ENCODE results near the gene FCGR3B. TPM values are rescaled to one million over a fixed set of nuclear protein-coding genes. Genes with fewer than 3 reads are reported as not detected.
"Not testable (repeated sequence)": the region's sequence is repeated elsewhere in the genome, so short reads cannot be mapped to it uniquely, and the experiment has no call there.

FCGR3B gene
- total RNA-seq, 1 experiment from 2014 or later, result not detected

GRCh38 chr1:161636976-161637375, 6.0 kb upstream of the FCGR3B start:
- H3K4me1 Mint-ChIP-seq (ENCODE audit: low read depth, unreplicated experiment); H3K4me3 Mint-ChIP-seq (ENCODE audit: unreplicated experiment); CTCF ChIA-PET; BruUV-seq (replicated peaks); intact Hi-C loops (cut with micrococcal nuclease; ENCODE audit: unreplicated experiment); H3K9me3 ChIP-seq; H3K27ac Mint-ChIP-seq (ENCODE audit: unreplicated experiment); H3K27me3 ChIP-seq (replicated peaks; ENCODE audit: control insufficient read depth, insufficient read depth, low read length); H3K36me3 Mint-ChIP-seq (ENCODE audit: insufficient read depth, unreplicated experiment); H3K4me1 ChIP-seq; H3K9me3 Mint-ChIP-seq (ENCODE audit: unreplicated experiment); H3K36me3 ChIP-seq (ENCODE audit: control insufficient read depth, insufficient read depth, low read length); H3K27me3 Mint-ChIP-seq (ENCODE audit: insufficient read depth, unreplicated experiment); H3K4me3 ChIP-seq (ENCODE audit: low read depth, low read length); DNase-seq; POLR2A ChIA-PET: not testable (repeated sequence)

- H3K4me3 ChIP-seq (ENCODE audit: low read depth, low read length); POLR2A ChIA-PET; H3K9me3 ChIP-seq; BruUV-seq (replicated peaks); DNase-seq; CTCF ChIA-PET; H3K9me3 Mint-ChIP-seq (ENCODE audit: unreplicated experiment); H3K27ac Mint-ChIP-seq (ENCODE audit: unreplicated experiment); H3K4me3 Mint-ChIP-seq (ENCODE audit: unreplicated experiment); H3K27me3 ChIP-seq (replicated peaks; ENCODE audit: control insufficient read depth, insufficient read depth, low read length); H3K36me3 Mint-ChIP-seq (ENCODE audit: insufficient read depth, unreplicated experiment); H3K4me1 Mint-ChIP-seq (ENCODE audit: low read depth, unreplicated experiment); H3K4me1 ChIP-seq; H3K27me3 Mint-ChIP-seq (ENCODE audit: insufficient read depth, unreplicated experiment); intact Hi-C loops (cut with micrococcal nuclease; ENCODE audit: unreplicated experiment); H3K36me3 ChIP-seq (ENCODE audit: control insufficient read depth, insufficient read depth, low read length): not testable (repeated sequence)
These were observed 5.3 kb upstream of the FCGR3B start for GRCh38 chr1:161636189-161636782.

GRCh38 chr1:161634993-161635392, 4.0 kb upstream of the FCGR3B start:
- H3K4me3 Mint-ChIP-seq (ENCODE audit: unreplicated experiment); H3K27me3 ChIP-seq (replicated peaks; ENCODE audit: control insufficient read depth, insufficient read depth, low read length); H3K4me1 Mint-ChIP-seq (ENCODE audit: low read depth, unreplicated experiment); BruUV-seq (replicated peaks); H3K9me3 ChIP-seq; H3K36me3 ChIP-seq (ENCODE audit: control insufficient read depth, insufficient read depth, low read length); H3K9me3 Mint-ChIP-seq (ENCODE audit: unreplicated experiment); H3K4me3 ChIP-seq (ENCODE audit: low read depth, low read length); H3K27me3 Mint-ChIP-seq (ENCODE audit: insufficient read depth, unreplicated experiment); CTCF ChIA-PET; H3K27ac Mint-ChIP-seq (ENCODE audit: unreplicated experiment); POLR2A ChIA-PET; DNase-seq; H3K36me3 Mint-ChIP-seq (ENCODE audit: insufficient read depth, unreplicated experiment); intact Hi-C loops (cut with micrococcal nuclease; ENCODE audit: unreplicated experiment); H3K4me1 ChIP-seq: not testable (repeated sequence)

- H3K36me3 ChIP-seq (ENCODE audit: control insufficient read depth, insufficient read depth, low read length); H3K27me3 ChIP-seq (replicated peaks; ENCODE audit: control insufficient read depth, insufficient read depth, low read length); H3K27me3 Mint-ChIP-seq (ENCODE audit: insufficient read depth, unreplicated experiment); H3K27ac Mint-ChIP-seq (ENCODE audit: unreplicated experiment); H3K4me3 ChIP-seq (ENCODE audit: low read depth, low read length); H3K4me1 ChIP-seq; DNase-seq; intact Hi-C loops (cut with micrococcal nuclease; ENCODE audit: unreplicated experiment); BruUV-seq (replicated peaks); H3K9me3 Mint-ChIP-seq (ENCODE audit: unreplicated experiment); POLR2A ChIA-PET; H3K4me3 Mint-ChIP-seq (ENCODE audit: unreplicated experiment); H3K4me1 Mint-ChIP-seq (ENCODE audit: low read depth, unreplicated experiment); H3K9me3 ChIP-seq; H3K36me3 Mint-ChIP-seq (ENCODE audit: insufficient read depth, unreplicated experiment); CTCF ChIA-PET: not testable (repeated sequence)
These were observed 741 bp downstream of the FCGR3B start for GRCh38 chr1:161630128-161630742.

- H3K36me3 Mint-ChIP-seq (ENCODE audit: insufficient read depth, unreplicated experiment); H3K27me3 Mint-ChIP-seq (ENCODE audit: insufficient read depth, unreplicated experiment): not testable (repeated sequence)
These were observed 4.4 kb downstream of the FCGR3B start for GRCh38 chr1:161626445-161627146.

GRCh38 chr1:161624605-161625004, 6.4 kb downstream of the FCGR3B start:
- BruUV-seq (replicated peaks); CTCF ChIA-PET; H3K36me3 Mint-ChIP-seq (ENCODE audit: insufficient read depth, unreplicated experiment); H3K4me1 ChIP-seq; H3K9me3 Mint-ChIP-seq (ENCODE audit: unreplicated experiment); H3K4me3 Mint-ChIP-seq (ENCODE audit: unreplicated experiment); H3K27me3 Mint-ChIP-seq (ENCODE audit: insufficient read depth, unreplicated experiment); DNase-seq; H3K27ac Mint-ChIP-seq (ENCODE audit: unreplicated experiment); H3K9me3 ChIP-seq; POLR2A ChIA-PET; H3K27me3 ChIP-seq (replicated peaks; ENCODE audit: control insufficient read depth, insufficient read depth, low read length); intact Hi-C loops (cut with micrococcal nuclease; ENCODE audit: unreplicated experiment); H3K4me1 Mint-ChIP-seq (ENCODE audit: low read depth, unreplicated experiment); H3K36me3 ChIP-seq (ENCODE audit: control insufficient read depth, insufficient read depth, low read length); H3K4me3 ChIP-seq (ENCODE audit: low read depth, low read length): not testable (repeated sequence)

More at GRCh38 chr1:161626445-161627146, 4.4 kb downstream of the FCGR3B start:
- POLR2A ChIA-PET; H3K27ac Mint-ChIP-seq (ENCODE audit: unreplicated experiment); CTCF ChIA-PET; H3K9me3 ChIP-seq; H3K4me3 Mint-ChIP-seq (ENCODE audit: unreplicated experiment); H3K36me3 ChIP-seq (ENCODE audit: control insufficient read depth, insufficient read depth, low read length); intact Hi-C loops (cut with micrococcal nuclease; ENCODE audit: unreplicated experiment); H3K4me1 Mint-ChIP-seq (ENCODE audit: low read depth, unreplicated experiment); H3K9me3 Mint-ChIP-seq (ENCODE audit: unreplicated experiment); H3K4me3 ChIP-seq (ENCODE audit: low read depth, low read length); BruUV-seq (replicated peaks); DNase-seq; H3K27me3 ChIP-seq (replicated peaks; ENCODE audit: control insufficient read depth, insufficient read depth, low read length); H3K4me1 ChIP-seq: not testable (repeated sequence)

- H3K9me3 ChIP-seq; H3K27ac Mint-ChIP-seq (ENCODE audit: unreplicated experiment); H3K4me1 ChIP-seq; POLR2A ChIA-PET; H3K9me3 Mint-ChIP-seq (ENCODE audit: unreplicated experiment); H3K36me3 Mint-ChIP-seq (ENCODE audit: insufficient read depth, unreplicated experiment); H3K36me3 ChIP-seq (ENCODE audit: control insufficient read depth, insufficient read depth, low read length); intact Hi-C loops (cut with micrococcal nuclease; ENCODE audit: unreplicated experiment); H3K4me3 ChIP-seq (ENCODE audit: low read depth, low read length); H3K4me3 Mint-ChIP-seq (ENCODE audit: unreplicated experiment); BruUV-seq (replicated peaks); H3K4me1 Mint-ChIP-seq (ENCODE audit: low read depth, unreplicated experiment); H3K27me3 Mint-ChIP-seq (ENCODE audit: insufficient read depth, unreplicated experiment); H3K27me3 ChIP-seq (replicated peaks; ENCODE audit: control insufficient read depth, insufficient read depth, low read length); CTCF ChIA-PET; DNase-seq: not testable (repeated sequence)
These were observed 7.5 kb downstream of the FCGR3B start for GRCh38 chr1:161623401-161624051.

Data from Caco-2 (cell line).